HUES64 (cell line): Measurements from ENCODE around the gene MRPL41.
"Not testable (repeated sequence)": the region's sequence is repeated elsewhere in the genome, so short reads cannot be mapped to it uniquely, and the experiment has no call there.

ENCODE experiments used
- H3K27ac ChIP-seq: 2 replicates; pipeline ENCODE4 v1.7.0; 2013; ENCODE audit warnings: low read depth, low read length, inconsistent platforms
- H3K27me3 ChIP-seq: 2 replicates; pipeline ENCODE4 v1.6.1; 2013; ENCODE audit warnings: mild to moderate bottlenecking, low read length; ENCODE audit not compliant: insufficient read depth
- H3K36me3 ChIP-seq: 2 replicates; pipeline ENCODE4 v1.6.1; 2013; ENCODE audit warnings: mild to moderate bottlenecking, low read length; ENCODE audit not compliant: insufficient read depth
- H3K4me1 ChIP-seq: 2 replicates; pipeline ENCODE4 v1.6.1; 2013; ENCODE audit warnings: mild to moderate bottlenecking, low read length, moderate library complexity; ENCODE audit not compliant: insufficient read depth
- H3K4me3 ChIP-seq: 2 replicates; pipeline ENCODE4 v1.5.1; 2013; ENCODE audit warnings: mild to moderate bottlenecking, low read length, moderate library complexity
- H3K9ac ChIP-seq: 2 replicates; pipeline ENCODE4 v1.6.1; 2013; ENCODE audit warnings: mild to moderate bottlenecking, low read depth, low read length
- H3K9me3 ChIP-seq: 2 replicates; pipeline ENCODE4 v1.6.1; 2013; ENCODE audit warnings: low read depth, low read length; ENCODE audit not compliant: insufficient read depth
- WGBS: fragments of 150-250, 120-280 bp; methylation state at CpG from one replicate; pipeline ENCODE4 v1.1.7; 2013; ENCODE audit warnings: missing lambda C conversion rate; 5-methylcytosine and 5-hydroxymethylcytosine counted together

The MRPL41 gene

DNA sequence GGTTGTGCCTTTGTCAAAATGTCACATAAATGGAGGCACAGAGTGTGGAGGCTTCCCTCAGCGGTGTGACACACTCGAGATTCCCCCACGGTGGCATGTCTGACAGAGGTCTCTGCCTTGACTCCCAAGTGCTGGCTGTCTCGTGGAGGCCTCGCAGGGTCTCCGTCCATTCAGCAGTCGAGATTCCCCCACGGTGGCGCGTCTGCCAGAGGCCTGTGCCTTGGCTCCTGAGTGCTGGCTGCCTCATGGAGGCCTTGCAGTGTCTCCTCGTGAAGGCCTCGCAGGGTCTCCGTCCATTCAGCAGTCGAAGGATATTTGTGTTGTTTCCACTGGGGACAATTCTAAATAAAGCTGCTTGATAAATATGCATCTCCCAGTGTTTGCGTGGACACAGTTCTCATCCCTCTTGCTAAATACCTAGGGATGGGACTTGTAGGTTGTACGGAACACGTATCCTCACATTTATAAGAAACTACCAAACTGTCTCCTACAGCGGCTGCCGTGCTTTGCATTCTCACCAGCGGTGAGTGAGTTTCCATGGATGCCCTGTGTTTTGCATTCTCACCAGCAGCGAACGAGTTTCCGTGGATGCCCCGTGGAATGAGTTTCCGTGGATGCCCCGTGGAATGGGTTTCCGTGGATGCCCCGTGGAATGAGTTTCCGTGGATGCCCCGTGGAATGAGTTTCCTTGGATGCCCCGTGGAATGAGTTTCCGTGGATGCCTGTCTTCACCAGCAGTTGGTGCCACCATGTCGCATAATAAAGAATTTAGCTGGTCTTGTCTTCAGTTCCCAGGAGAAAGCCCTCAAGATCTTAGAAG is 27.3 kb upstream of the MRPL41 start:
- H3K4me3 ChIP-seq = no peak overlapping the region
- WGBS = 93% methylated on average over 33 of the region's 33 CpGs

GRCh38 chr9:137524981-137525317 is 26.7 kb upstream of the MRPL41 start:
- 84% methylated on average over 4 of the region's 5 CpGs for WGBS
- H3K9ac ChIP-seq = no peak overlapping the region

More for the DNA sequence above, 27.3 kb upstream of the MRPL41 start:
- no peaks in the 10 kb centered on the region for H3K27me3 ChIP-seq
- H3K36me3 ChIP-seq = no peaks in the 10 kb centered on the region
- no peak overlapping the region for H3K9ac ChIP-seq
- no peaks in the 10 kb centered on the region for H3K4me1 ChIP-seq
- no peak overlapping the region for H3K27ac ChIP-seq
- no peaks in the 10 kb centered on the region for H3K9me3 ChIP-seq

DNA sequence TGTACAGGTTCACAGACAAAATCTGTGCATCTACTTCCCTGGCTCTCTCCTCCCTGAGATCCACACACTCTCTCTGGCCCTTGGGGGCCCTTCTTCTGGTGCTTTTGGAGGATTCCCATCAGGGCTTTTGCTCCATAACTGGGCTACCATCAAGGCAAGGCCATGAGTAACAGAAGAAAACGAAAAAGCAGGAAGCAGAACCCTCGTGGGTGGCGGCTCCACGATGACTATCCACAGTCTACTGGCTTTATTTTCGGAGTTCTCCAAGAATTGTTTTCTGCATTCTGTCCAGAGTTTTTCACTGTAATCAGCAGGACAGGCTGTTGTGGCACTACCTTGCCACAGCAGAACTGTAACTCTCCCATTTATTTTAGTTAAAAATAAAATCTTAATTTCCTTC is 21.3 kb upstream of the MRPL41 start:
- no peak overlapping the region for H3K4me3 ChIP-seq
- H3K27me3 ChIP-seq = no peaks in the 10 kb centered on the region
- H3K9ac ChIP-seq = no peak overlapping the region
- 89% methylated on average over 5 of the region's 5 CpGs for WGBS
- no peaks in the 10 kb centered on the region for H3K9me3 ChIP-seq
- H3K27ac ChIP-seq = no peak overlapping the region
- H3K4me1 ChIP-seq = peaks cover 4% of the 10 kb centered on the region
- H3K36me3 ChIP-seq = no peaks in the 10 kb centered on the region

More at GRCh38 chr9:137524981-137525317, 26.7 kb upstream of the MRPL41 start:
- Histone ChIP-seq H3K27me3 (no peaks in the 10 kb centered on the region), H3K36me3 (no peaks in the 10 kb centered on the region), H3K4me3 (no peak overlapping the region), H3K27ac (no peak overlapping the region), H3K4me1 (no peaks in the 10 kb centered on the region), H3K9me3 (no peaks in the 10 kb centered on the region)

DNA sequence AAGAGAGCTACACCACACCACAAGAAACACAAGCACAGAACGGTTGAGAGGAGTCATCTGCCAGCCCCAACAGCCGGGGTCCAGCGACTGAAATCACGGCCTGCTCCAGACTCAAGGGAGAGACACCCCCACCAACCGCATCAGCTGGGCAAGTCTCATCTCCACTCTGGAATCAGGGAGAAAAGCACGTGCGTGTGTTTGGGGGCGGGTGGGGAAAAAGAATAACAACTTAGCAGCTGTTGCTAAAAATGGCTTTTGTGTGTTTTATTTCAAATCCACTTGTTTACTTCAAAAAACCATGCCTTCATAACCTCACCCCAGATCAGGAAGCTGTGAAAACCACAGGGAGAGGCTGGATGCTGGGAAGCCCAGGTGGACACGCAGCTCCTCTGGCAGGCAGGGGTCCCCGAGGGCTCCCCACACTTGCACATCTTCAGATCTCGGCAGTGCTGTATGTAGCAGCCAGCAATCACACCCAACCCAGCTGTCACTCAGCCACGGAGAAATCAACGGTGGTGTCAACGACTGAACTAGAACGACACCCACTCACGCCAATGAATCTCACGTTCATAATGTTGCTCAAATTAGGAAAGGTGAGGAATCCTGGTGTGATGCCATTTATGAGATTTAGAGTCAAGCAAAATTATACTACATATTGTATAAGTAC is 20.4 kb upstream of the MRPL41 start:
- Histone ChIP-seq H3K4me3 (no peak overlapping the region), H3K9me3 (no peaks in the 10 kb centered on the region), H3K36me3 (no peaks in the 10 kb centered on the region), H3K9ac (no peak overlapping the region), H3K27ac (no peak overlapping the region), H3K27me3 (no peaks in the 10 kb centered on the region), H3K4me1 (peaks cover 4% of the 10 kb centered on the region)
- 92% methylated on average over 17 of the region's 17 CpGs for WGBS

GRCh38 chr9:137532891-137533468 is 18.7 kb upstream of the MRPL41 start:
- not testable (repeated sequence) for H3K4me3 ChIP-seq, H3K9me3 ChIP-seq, H3K27ac ChIP-seq, H3K9ac ChIP-seq, H3K4me1 ChIP-seq, H3K27me3 ChIP-seq, H3K36me3 ChIP-seq
- WGBS = 86% methylated on average over 10 of the region's 10 CpGs

GRCh38 chr9:137534256-137535119 is 17.2 kb upstream of the MRPL41 start:
- Histone ChIP-seq H3K36me3 (no peaks in the 10 kb centered on the region), H3K9me3 (no peaks in the 10 kb centered on the region), H3K27me3 (no peaks in the 10 kb centered on the region), H3K4me1 (peaks cover 4% of the 10 kb centered on the region), H3K27ac (no peak overlapping the region), H3K4me3 (no peak overlapping the region), H3K9ac (no peak overlapping the region)
- 65% methylated on average over 19 of the region's 19 CpGs for WGBS

DNA sequence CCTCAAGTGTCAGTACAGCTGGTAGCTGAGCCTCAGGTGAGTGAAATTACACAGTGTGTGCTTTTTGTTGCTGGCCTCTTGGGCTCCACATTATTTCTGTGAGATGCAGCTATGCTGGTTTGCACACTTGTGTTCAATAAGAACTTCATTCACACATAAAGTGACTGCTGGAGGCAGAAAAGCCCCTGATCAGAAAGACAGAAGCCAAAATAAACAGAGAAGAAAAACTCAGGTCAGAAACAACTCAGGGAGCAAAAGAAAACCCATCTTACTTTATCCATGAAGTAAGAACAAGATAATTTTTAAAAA is 16.6 kb upstream of the MRPL41 start:
- no peak overlapping the region for H3K9ac ChIP-seq
- peaks cover 4% of the 10 kb centered on the region for H3K4me1 ChIP-seq
- H3K27me3 ChIP-seq = no peaks in the 10 kb centered on the region
- no peaks in the 10 kb centered on the region for H3K9me3 ChIP-seq
- no peak overlapping the region for H3K27ac ChIP-seq
- H3K4me3 ChIP-seq = no peak overlapping the region
- H3K36me3 ChIP-seq = no peaks in the 10 kb centered on the region

- 96% methylated on average over 15 of the region's 16 CpGs for WGBS
- not testable (repeated sequence) for H3K27ac ChIP-seq, H3K36me3 ChIP-seq, H3K9ac ChIP-seq, H3K9me3 ChIP-seq, H3K4me1 ChIP-seq, H3K27me3 ChIP-seq, H3K4me3 ChIP-seq
These were observed 15.0 kb upstream of the MRPL41 start for GRCh38 chr9:137536594-137537131.

- Histone ChIP-seq H3K4me1 (peaks cover 4% of the 10 kb centered on the region), H3K9ac (no peak overlapping the region), H3K4me3 (no peak overlapping the region), H3K27ac (no peak overlapping the region), H3K36me3 (no peaks in the 10 kb centered on the region), H3K9me3 (no peaks in the 10 kb centered on the region), H3K27me3 (no peaks in the 10 kb centered on the region)
- WGBS = 96% methylated on average over 16 of the region's 16 CpGs
These were observed 13.6 kb upstream of the MRPL41 start for GRCh38 chr9:137538058-137538457.

DNA sequence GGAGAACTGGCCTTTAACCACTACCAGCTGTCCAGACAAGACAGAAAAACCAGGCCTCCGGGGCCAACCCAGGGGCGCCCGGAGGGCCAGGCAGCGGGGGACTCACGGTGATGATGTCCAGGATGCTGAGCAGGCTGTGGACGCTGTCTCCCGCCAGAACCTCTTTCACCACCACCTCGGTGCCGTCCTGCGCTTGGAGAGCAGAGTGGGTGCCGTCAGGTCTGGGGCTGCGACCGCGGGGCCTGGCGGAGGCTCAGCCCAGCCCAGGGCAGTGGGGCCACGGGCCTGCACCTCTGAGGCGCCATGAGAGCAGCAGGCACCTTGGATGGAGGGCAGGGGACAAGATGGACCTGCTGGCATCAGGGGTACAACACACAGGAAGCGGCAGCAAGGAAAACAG is 11.1 kb upstream of the MRPL41 start:
- H3K36me3 ChIP-seq = no peaks in the 10 kb centered on the region
- H3K27me3 ChIP-seq = no peaks in the 10 kb centered on the region
- H3K9me3 ChIP-seq = no peaks in the 10 kb centered on the region
- no peak overlapping the region for H3K27ac ChIP-seq
- 95% methylated on average over 18 of the region's 18 CpGs for WGBS
- no peaks in the 10 kb centered on the region for H3K4me1 ChIP-seq
- H3K4me3 ChIP-seq = no peak overlapping the region
- no peak overlapping the region for H3K9ac ChIP-seq

GRCh38 chr9:137542486-137542885 is 9.2 kb upstream of the MRPL41 start:
- H3K9ac ChIP-seq = no peak overlapping the region
- no peak overlapping the region for H3K4me3 ChIP-seq
- no peaks in the 10 kb centered on the region for H3K36me3 ChIP-seq
- no peaks in the 10 kb centered on the region for H3K27me3 ChIP-seq
- H3K4me1 ChIP-seq = no peaks in the 10 kb centered on the region
- H3K9me3 ChIP-seq = peaks cover 6% of the 10 kb centered on the region; the same call in 1 of the 2 replicates
- H3K27ac ChIP-seq = no peak overlapping the region
- 93% methylated on average over 20 of the region's 20 CpGs for WGBS
